Measurements from ENCODE around the gene KMT5B.
A peak's percentile ranks its signal among the peaks of the same experiment; 100 is the strongest.

KMT5B gene

DNA sequence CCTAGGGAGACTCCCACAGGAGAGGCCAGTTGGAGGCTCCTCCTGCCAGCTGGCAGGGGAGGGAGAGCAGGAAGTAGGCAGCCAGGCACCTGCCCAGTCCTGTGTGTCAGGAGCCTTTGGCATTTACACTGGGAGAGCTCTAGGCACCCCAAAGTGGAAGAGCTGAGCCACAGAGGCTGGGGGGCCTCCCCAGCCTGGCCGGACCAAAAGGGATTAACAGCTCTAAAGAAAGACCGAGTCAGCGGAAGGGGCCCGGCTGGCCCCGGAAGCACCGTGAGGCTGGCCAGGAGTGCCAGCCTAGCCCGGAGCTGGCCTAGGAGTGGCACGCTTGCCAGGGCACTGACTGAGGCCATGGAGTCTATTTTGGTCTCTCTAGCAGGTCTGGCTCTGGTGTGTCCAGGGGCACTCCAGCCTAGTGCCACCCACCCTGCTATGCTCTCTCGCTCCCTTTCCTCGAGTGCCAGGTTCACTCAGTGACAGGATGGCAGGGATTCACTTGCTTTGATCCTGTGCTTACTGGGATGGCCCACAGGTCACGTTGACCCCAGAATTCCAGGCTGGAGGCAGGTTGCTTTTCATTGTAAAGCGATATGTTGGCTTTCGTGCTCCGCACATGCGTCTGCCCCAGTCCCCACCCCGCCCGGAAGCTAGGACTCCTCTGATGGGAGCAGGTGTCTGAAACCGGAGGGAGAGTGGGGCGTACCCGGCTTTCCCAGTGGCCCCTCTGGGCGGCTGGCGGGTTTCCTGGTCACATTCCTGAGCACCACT lies 3.3 kb upstream of the KMT5B start:
- Histone ChIP-seq H3K4me3 (ENCODE audit: low read length in 2 of 2) (no peak overlapping the region), H3K27ac (ENCODE audit: low read length) (no peak overlapping the region), H3K9me3 (ENCODE audit: control insufficient read depth in 2 of 2, low read length in 2 of 2) (no peaks in the 10 kb centered on the region), H3K4me1 (ENCODE audit: control insufficient read depth, insufficient read depth, low read length) (peaks cover 17% of the 10 kb centered on the region), H3K9ac (ENCODE audit: low read length in 2 of 2) (no peak overlapping the region), H3K27me3 (ENCODE audit: control insufficient read depth in 1 of 2, insufficient read depth in 2 of 2, low read length in 2 of 2) (no peaks in the 10 kb centered on the region), H3K36me3 (ENCODE audit: control insufficient read depth in 2 of 2, insufficient read depth in 2 of 2, low read length in 2 of 2) (no peaks in the 10 kb centered on the region)

GRCh38 chr11:68215524-68216170 lies 2.6 kb upstream of the KMT5B start:
- Histone ChIP-seq H3K9ac (ENCODE audit: low read length in 2 of 2) (no peak overlapping the region), H3K4me1 (ENCODE audit: control insufficient read depth, insufficient read depth, low read length) (peaks cover 24% of the 10 kb centered on the region), H3K27ac (ENCODE audit: low read length) (no peak overlapping the region), H3K27me3 (ENCODE audit: control insufficient read depth in 1 of 2, insufficient read depth in 2 of 2, low read length in 2 of 2) (no peaks in the 10 kb centered on the region), H3K4me3 (ENCODE audit: low read length in 2 of 2) (no peak overlapping the region), H3K9me3 (ENCODE audit: control insufficient read depth in 2 of 2, low read length in 2 of 2) (no peaks in the 10 kb centered on the region), H3K36me3 (ENCODE audit: control insufficient read depth in 2 of 2, insufficient read depth in 2 of 2, low read length in 2 of 2) (no peaks in the 10 kb centered on the region)

GRCh38 chr11:68215087-68215445 lies 2.0 kb upstream of the KMT5B start:
- Histone ChIP-seq H3K9me3 (ENCODE audit: control insufficient read depth in 2 of 2, low read length in 2 of 2) (no peaks in the 10 kb centered on the region), H3K4me3 (ENCODE audit: low read length in 2 of 2) (no peak overlapping the region), H3K4me1 (ENCODE audit: control insufficient read depth, insufficient read depth, low read length) (peaks cover 26% of the 10 kb centered on the region), H3K27ac (ENCODE audit: low read length) (no peak overlapping the region), H3K9ac (ENCODE audit: low read length in 2 of 2) (peak overlapping the region in 1 of 2 donors; percentile 5), H3K27me3 (ENCODE audit: control insufficient read depth in 1 of 2, insufficient read depth in 2 of 2, low read length in 2 of 2) (no peaks in the 10 kb centered on the region), H3K36me3 (ENCODE audit: control insufficient read depth in 2 of 2, insufficient read depth in 2 of 2, low read length in 2 of 2) (no peaks in the 10 kb centered on the region)

DNA sequence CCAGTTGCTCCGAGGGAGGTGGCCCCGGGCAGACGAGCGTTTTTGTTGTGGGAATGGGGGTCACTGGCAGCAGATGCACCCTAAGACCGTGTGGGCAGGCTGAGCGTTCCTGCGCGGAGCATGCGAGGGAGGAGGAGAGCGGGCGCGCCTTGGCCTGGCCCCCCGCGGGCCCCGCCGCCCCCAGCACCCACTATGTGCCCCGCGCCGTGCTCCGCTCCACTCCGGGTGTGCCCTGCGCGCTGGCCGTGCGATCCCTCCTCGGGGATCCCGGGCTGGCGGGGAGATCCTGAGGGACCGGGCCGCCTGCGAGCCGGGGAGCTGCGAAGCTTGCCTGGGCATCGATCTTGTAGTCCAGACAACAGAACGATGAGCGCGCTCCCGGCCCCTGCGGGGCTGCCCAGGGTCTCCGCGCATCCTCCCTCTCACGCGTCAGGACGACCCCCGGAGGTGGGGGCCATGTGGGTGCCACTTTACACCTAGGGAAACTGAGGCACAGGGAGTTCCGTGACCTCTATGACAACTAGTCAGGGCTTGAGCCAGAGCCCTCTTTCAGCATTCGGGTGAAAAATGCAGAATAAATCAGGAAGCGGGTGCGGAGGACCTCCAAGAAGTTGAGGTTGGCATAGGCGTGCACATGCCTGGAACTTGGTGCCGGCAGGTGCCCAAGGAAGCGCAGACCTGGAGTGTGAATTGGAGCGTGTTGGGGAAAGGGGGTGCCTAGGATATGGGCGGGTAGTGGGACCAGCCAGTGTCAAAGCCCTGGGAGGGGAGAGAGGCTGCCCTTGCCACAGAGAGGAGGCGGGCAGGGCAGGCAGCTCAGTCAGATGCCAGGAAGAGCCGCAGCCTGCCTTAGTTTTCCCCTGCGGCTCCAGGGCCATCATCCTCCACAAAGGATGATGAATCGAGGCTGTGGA lies 1.3 kb upstream of the KMT5B start:
- H3K27me3 ChIP-seq (ENCODE audit: control insufficient read depth in 1 of 2, insufficient read depth in 2 of 2, low read length in 2 of 2), result no peaks in the 10 kb centered on the region
- no peaks in the 10 kb centered on the region for H3K36me3 ChIP-seq (ENCODE audit: control insufficient read depth in 2 of 2, insufficient read depth in 2 of 2, low read length in 2 of 2)
- peak overlapping the region; percentile 86 to 89 for H3K9ac ChIP-seq (ENCODE audit: low read length in 2 of 2)
- H3K27ac ChIP-seq (ENCODE audit: low read length), result peak overlapping the region; percentile 92
- no peaks in the 10 kb centered on the region for H3K9me3 ChIP-seq (ENCODE audit: control insufficient read depth in 2 of 2, low read length in 2 of 2)
- peaks cover 29% of the 10 kb centered on the region for H3K4me1 ChIP-seq (ENCODE audit: control insufficient read depth, insufficient read depth, low read length)
- H3K4me3 ChIP-seq (ENCODE audit: low read length in 2 of 2), result peak overlapping the region; percentile 76 to 83

DNA sequence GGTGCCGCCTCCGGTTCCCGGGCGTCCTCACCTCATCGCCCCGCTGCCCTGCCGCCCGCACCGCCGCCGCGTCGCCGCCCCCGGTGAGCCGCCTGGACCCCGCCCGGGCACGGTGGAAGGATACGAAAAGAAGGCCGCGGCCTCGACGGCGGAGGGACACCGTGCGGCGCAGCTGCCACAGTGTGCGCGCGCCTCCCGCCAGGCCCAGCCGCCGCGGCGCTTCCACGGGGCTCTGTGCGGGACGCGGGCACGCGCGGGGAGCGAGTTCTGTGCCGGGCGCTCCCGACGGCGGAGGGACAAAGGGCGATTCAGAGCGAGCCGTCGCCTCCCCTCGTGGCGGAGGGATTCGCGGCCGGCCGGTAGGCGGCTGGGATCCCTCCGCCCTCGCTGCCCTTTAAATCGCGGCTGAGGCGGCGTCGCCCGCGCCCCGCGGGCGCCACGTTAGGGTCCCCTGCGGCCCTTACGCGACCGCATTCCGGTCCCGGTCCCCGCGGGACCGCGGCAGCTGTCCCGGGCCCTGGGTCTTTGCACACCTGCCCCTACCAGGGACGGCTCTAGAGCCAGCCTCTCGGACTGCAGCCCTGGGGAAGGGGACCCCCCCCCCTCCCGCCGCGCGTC lies 568 bp upstream of the KMT5B start:
- H3K9me3 ChIP-seq (ENCODE audit: control insufficient read depth in 2 of 2, low read length in 2 of 2), result no peaks in the 10 kb centered on the region
- peak overlapping the region; percentile 86 to 89 for H3K9ac ChIP-seq (ENCODE audit: low read length in 2 of 2)
- H3K36me3 ChIP-seq (ENCODE audit: control insufficient read depth in 2 of 2, insufficient read depth in 2 of 2, low read length in 2 of 2), result no peaks in the 10 kb centered on the region
- H3K4me1 ChIP-seq (ENCODE audit: control insufficient read depth, insufficient read depth, low read length), result peaks cover 37% of the 10 kb centered on the region
- H3K4me3 ChIP-seq (ENCODE audit: low read length in 2 of 2), result peak overlapping the region; percentile 76 to 83
- H3K27ac ChIP-seq (ENCODE audit: low read length), result peak overlapping the region; percentile 92
- H3K27me3 ChIP-seq (ENCODE audit: control insufficient read depth in 1 of 2, insufficient read depth in 2 of 2, low read length in 2 of 2), result no peaks in the 10 kb centered on the region

- H3K9ac ChIP-seq (ENCODE audit: low read length in 2 of 2), result peak overlapping the region; percentile 83 to 86
- no peaks in the 10 kb centered on the region for H3K9me3 ChIP-seq (ENCODE audit: control insufficient read depth in 2 of 2, low read length in 2 of 2)
- peak overlapping the region; percentile 92 for H3K27ac ChIP-seq (ENCODE audit: low read length)
- H3K4me1 ChIP-seq (ENCODE audit: control insufficient read depth, insufficient read depth, low read length), result peaks cover 38% of the 10 kb centered on the region
- no peaks in the 10 kb centered on the region for H3K36me3 ChIP-seq (ENCODE audit: control insufficient read depth in 2 of 2, insufficient read depth in 2 of 2, low read length in 2 of 2)
- H3K27me3 ChIP-seq (ENCODE audit: control insufficient read depth in 1 of 2, insufficient read depth in 2 of 2, low read length in 2 of 2), result no peaks in the 10 kb centered on the region
- peak overlapping the region; percentile 93 to 98 for H3K4me3 ChIP-seq (ENCODE audit: low read length in 2 of 2)
These were observed 518 bp downstream of the KMT5B start for GRCh38 chr11:68212421-68213134.

- H3K4me1 ChIP-seq (ENCODE audit: control insufficient read depth, insufficient read depth, low read length), result peaks cover 46% of the 10 kb centered on the region
- no peaks in the 10 kb centered on the region for H3K9me3 ChIP-seq (ENCODE audit: control insufficient read depth in 2 of 2, low read length in 2 of 2)
- peak overlapping the region; percentile 51 to 86 for H3K9ac ChIP-seq (ENCODE audit: low read length in 2 of 2)
- no peak overlapping the region for H3K27ac ChIP-seq (ENCODE audit: low read length)
- H3K27me3 ChIP-seq (ENCODE audit: control insufficient read depth in 1 of 2, insufficient read depth in 2 of 2, low read length in 2 of 2), result no peaks in the 10 kb centered on the region
- peak overlapping the region in 1 of 2 donors; percentile 93 for H3K4me3 ChIP-seq (ENCODE audit: low read length in 2 of 2)
- H3K36me3 ChIP-seq (ENCODE audit: control insufficient read depth in 2 of 2, insufficient read depth in 2 of 2, low read length in 2 of 2), result no peaks in the 10 kb centered on the region
These were observed 1.6 kb downstream of the KMT5B start for GRCh38 chr11:68211546-68211945.

DNA sequence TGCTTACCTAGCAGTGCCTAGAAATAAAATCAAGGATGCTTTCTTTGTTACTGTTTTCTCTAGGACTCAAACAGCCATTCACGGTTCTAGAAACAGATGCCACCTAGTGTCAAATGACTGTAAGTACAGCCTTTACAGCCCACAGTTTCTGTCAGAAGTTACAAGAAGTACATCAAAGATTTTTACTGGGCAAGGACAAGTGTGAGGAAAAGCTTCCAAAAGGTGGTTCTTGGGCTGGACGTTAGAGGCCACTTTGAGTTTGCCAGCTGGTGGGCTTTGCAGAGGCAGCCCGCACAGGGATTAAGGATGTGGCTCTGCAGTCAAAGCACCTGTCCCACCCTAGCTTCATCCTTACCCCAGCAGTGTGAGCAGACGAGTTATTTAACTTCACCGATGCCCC lies 6.9 kb downstream of the KMT5B start:
- Histone ChIP-seq H3K27ac (ENCODE audit: low read length) (no peak overlapping the region), H3K9me3 (ENCODE audit: control insufficient read depth in 2 of 2, low read length in 2 of 2) (no peaks in the 10 kb centered on the region), H3K36me3 (ENCODE audit: control insufficient read depth in 2 of 2, insufficient read depth in 2 of 2, low read length in 2 of 2) (no peaks in the 10 kb centered on the region), H3K27me3 (ENCODE audit: control insufficient read depth in 1 of 2, insufficient read depth in 2 of 2, low read length in 2 of 2) (no peaks in the 10 kb centered on the region), H3K4me1 (ENCODE audit: control insufficient read depth, insufficient read depth, low read length) (peaks cover 32% of the 10 kb centered on the region), H3K9ac (ENCODE audit: low read length in 2 of 2) (no peak overlapping the region), H3K4me3 (ENCODE audit: low read length in 2 of 2) (no peak overlapping the region)

DNA sequence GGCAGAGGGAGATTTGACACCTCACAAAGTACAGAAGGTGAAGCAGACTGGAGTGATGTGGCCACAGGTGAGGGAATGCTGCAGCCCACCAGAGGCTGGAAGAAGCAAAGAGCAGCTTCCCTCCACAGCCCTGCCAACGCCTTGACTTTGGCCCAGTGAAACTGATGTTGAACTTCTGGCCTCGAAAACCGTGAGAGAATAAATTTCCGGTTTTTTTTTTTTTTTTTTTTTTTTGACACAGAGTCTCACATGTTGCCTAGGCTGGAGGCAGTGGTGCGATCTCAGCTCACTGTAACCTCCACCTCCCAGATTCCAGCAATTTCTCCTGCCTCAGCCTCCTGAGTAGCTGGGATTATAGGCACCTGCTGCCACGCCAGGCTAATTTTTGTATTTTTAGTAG lies 8.7 kb downstream of the KMT5B start:
- H3K9me3 ChIP-seq (ENCODE audit: control insufficient read depth in 2 of 2, low read length in 2 of 2), result no peaks in the 10 kb centered on the region
- H3K4me1 ChIP-seq (ENCODE audit: control insufficient read depth, insufficient read depth, low read length), result peaks cover 20% of the 10 kb centered on the region
- no peak overlapping the region for H3K27ac ChIP-seq (ENCODE audit: low read length)
- no peak overlapping the region for H3K9ac ChIP-seq (ENCODE audit: low read length in 2 of 2)
- no peaks in the 10 kb centered on the region for H3K27me3 ChIP-seq (ENCODE audit: control insufficient read depth in 1 of 2, insufficient read depth in 2 of 2, low read length in 2 of 2)
- no peaks in the 10 kb centered on the region for H3K36me3 ChIP-seq (ENCODE audit: control insufficient read depth in 2 of 2, insufficient read depth in 2 of 2, low read length in 2 of 2)
- H3K4me3 ChIP-seq (ENCODE audit: low read length in 2 of 2), result no peak overlapping the region

- peaks cover 9% of the 10 kb centered on the region for H3K4me1 ChIP-seq (ENCODE audit: control insufficient read depth, insufficient read depth, low read length)
- no peaks in the 10 kb centered on the region for H3K9me3 ChIP-seq (ENCODE audit: control insufficient read depth in 2 of 2, low read length in 2 of 2)
- H3K36me3 ChIP-seq (ENCODE audit: control insufficient read depth in 2 of 2, insufficient read depth in 2 of 2, low read length in 2 of 2), result no peaks in the 10 kb centered on the region
- no peak overlapping the region for H3K9ac ChIP-seq (ENCODE audit: low read length in 2 of 2)
- no peaks in the 10 kb centered on the region for H3K27me3 ChIP-seq (ENCODE audit: control insufficient read depth in 1 of 2, insufficient read depth in 2 of 2, low read length in 2 of 2)
- no peak overlapping the region for H3K4me3 ChIP-seq (ENCODE audit: low read length in 2 of 2)
- no peak overlapping the region for H3K27ac ChIP-seq (ENCODE audit: low read length)
These were observed 10.9 kb downstream of the KMT5B start for GRCh38 chr11:68202165-68202564.
